GM18870 (cell line): Measurements from ENCODE around the gene MEPE.
"Not testable (repeated sequence)": the region's sequence is repeated elsewhere in the genome, so short reads cannot be mapped to it uniquely, and the experiment has no call there.

ENCODE experiments used
- ATAC-seq: cut with Tn5 transposase; IDR thresholded peaks from one replicate; pipeline ENCODE4 v1.9.1; 2021; ENCODE audit warnings: moderate library complexity; ENCODE audit not compliant: unreplicated experiment

The MEPE gene

DNA sequence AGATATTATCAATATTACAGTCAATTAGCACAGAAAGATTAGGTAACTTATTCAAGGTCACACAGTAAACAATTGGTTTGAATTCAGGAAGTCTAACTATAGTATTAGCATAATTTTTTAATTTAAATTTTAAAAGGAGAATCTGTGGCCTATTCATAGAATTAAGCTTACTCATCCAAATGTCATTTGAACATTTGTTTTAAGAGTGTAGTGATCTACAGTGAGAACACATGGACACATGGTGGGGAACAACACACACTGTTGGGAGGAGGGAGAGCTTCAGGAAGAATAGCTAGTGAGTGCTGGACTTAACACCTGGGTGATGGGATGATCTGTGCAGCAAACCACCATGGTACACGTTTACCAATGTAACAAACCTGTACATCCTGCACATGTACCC, 48.3 kb downstream of the MEPE start:
- ATAC-seq: no peak

DNA sequence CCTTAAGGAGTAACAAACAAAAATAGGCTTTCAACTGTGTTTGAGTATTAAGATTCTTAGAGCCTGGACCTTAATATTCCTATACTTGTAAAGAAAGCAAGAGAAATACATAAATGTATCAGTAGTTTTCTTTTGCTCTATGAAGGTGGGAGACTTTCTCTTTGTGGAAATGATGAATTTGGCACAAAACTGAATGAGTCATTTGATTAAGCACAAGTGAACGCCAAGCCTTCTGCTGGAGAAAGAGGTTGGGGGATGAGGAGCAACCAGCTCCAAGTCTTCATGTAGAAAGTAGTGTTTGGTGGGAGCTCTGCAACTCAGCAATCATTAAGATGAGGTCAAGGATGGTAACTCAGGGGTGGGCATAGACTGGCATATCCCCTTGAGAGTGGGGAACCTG, 49.6 kb downstream of the MEPE start:
- no peak for ATAC-seq

DNA sequence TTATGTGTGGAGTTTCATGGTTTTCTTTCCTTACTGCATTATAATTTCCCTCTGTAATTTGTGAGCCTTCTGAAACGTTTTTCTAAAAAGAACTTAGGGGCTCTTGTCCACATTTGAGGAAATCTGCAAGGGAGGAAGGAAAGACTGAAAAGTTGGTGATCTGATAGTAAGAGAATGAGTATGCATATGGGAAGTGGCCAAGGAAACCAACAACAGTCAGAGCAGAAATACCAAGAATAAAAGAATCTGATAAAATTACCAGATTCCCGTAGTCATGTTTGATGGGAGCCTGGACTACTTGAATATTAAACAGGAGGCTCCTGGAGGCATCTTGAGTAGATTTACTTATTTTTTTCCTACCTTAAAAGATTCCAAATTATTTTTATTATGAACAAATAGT, 50.1 kb downstream of the MEPE start:
- ATAC-seq: no peak

DNA sequence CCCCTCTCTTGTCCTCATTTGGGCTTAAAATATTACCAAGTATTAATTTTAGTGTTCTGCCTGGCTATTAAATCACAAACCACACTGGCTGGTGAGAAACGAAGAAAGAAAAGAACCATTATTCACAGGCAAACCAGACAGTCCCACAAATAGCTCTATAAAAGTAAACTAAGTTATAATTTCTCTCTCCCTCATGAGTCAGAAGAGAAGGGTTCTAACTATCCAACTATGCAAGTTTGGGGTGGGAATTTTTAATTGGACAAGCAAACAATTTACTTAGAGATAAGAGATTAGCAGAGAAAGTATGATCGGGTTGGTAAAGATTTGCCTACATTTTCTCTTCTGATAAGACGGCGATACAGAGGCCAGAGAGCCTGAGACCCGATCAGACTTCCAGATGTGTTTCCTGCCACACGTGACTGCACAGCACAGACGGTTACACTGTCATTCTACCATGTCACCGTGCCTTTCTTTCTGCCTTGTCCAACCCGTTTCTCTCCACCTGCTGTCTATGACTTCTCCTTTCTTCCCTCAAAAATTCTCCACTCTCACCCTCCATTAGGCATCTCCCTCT, 52.3 kb downstream of the MEPE start:
- no peak for ATAC-seq

DNA sequence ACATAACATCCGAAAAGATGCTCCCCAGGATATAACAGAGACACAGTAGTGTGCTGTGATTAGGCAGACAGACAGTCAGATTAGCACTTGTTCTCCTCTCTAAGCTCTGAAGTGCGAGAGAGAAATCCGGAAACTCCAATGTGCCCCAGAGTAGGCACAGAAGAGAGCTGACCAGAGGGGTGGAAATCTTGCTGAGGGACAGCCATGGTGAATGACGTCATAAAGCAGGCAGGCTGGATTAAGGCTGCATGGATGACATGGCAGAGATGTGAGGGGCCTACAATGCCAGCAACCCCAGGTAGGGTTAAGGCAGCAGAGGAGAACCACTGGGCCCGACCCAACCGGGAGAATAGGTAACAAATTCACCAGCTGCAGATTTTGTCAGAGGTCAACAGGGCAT, 53.3 kb downstream of the MEPE start:
- ATAC-seq: no peak

DNA sequence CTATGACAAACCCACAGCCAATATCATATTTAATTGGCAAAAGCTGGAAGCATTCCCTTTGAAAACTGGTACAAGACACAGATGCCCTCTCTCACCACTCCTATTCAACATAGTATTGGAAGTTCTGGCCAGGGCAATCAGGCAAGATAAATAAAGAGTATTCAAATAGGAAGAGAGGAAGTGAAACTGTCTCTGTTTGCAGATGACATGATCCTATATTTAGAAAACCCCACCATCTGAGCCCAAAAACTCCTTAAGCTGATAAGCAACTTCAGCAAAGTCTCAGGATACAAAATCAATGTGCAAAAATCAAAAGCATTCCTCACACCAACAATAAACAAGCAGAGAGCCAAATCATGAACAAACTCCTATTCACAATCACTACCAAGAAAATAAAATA, 58.0 kb downstream of the MEPE start:
- not testable (repeated sequence) for ATAC-seq

DNA sequence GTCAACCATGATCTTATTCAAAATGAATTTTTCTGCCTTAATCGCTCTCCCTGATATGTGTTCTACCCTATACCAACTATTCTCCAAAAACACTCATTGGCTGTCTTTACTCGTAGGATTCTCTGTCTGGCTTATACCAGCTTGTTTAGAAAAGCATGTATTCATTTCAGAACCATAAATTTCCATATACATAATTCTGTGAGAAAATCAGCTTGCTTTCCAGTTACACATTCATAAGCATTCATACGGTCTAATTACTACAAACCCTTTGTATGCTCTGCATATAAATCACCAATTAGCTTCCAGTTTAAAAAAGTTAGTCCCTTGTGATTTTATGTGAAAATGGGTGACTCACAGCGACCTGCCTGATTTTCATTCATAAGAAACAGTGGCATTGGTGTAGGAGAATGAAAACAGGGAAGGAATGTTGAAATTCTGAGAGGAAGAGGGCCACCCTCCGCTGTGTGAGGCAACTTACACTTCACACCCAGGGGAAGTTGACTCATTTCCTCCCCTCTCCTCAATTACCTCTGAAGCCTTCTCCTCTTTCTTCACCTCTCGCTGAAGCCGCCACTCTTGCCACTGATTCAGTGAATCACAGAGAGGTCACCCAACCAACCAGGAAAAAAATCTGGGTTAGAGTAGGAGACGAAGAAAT, 63.3 kb downstream of the MEPE start:
- ATAC-seq: no peak
